Ammon's horn (tissue), 1 donor: Measurements from ENCODE around the gene ACTG2.

Source experiments
- DNase-seq: peaks from one replicate; pipeline ENCODE4 v3.0.0-alpha.2; 2016; ENCODE audit warnings: low spot score

The ACTG2 gene

GRCh38 chr2:73969356-73969755, 76.5 kb downstream of the ACTG2 start:
- no peak for DNase-seq
